ENCODE measurements around the gene GLRA3.
A peak's percentile ranks its signal among the peaks of the same experiment; 100 is the strongest.
"Not testable (repeated sequence)": the region's sequence is repeated elsewhere in the genome, so short reads cannot be mapped to it uniquely, and the experiment has no call there.

Gene GLRA3

DNA sequence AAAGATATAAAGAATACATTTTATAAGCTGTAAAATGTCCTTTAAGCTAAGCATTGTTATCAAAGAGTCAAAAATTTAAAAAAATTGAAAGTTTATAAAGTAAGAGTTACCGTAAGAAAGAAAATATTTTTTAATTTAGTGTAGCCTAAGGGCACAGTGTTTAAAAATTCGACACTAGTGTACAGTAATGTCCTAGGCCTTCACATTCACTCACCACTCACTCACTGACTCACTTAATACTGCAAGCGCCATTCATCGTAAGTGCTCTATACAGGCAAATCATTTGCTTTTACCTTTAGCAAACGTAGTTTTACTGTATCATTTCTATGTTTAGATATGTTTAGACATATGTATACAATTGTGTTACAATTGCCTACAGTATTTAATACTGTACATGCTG lies 20.2 kb downstream of the GLRA3 start:
- DNase-seq, result no peak

DNA sequence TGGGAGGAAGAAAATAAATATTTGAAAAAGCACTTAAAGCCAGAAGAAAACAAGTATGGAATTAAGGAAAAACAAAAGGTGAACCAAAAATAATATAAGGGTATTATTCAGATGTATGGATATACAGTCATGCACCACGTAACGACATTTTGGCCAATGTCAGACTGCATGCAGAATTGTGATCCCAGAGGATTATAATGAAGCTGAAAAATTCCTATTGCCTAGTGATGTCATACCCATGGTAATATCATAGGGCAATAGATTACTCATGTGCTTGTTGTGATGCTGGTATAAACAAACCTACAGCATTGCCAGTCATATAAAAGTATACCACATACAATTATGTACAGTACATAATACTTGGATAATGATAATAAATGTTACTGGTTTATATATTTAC lies 20.9 kb downstream of the GLRA3 start:
- no peak for DNase-seq

DNA sequence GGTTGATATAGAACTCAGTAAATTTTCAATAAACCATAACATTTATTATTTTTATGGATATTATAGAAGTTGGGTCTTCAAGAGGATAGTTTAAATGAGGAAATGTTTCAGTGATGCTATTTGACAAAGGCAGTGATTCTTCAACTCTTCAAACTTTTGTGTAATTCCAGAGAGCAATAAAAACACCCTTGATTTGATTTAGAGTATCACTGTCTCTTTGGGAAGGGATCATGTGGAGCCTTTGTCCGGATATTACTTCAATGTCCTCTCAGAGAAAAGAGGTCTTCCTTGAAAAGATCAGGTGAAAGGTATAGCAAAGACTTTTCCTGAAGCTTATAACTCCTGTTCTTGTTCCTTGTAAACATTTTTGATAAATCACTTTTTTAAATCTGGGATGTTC lies 23.3 kb downstream of the GLRA3 start:
- no peak for DNase-seq

DNA sequence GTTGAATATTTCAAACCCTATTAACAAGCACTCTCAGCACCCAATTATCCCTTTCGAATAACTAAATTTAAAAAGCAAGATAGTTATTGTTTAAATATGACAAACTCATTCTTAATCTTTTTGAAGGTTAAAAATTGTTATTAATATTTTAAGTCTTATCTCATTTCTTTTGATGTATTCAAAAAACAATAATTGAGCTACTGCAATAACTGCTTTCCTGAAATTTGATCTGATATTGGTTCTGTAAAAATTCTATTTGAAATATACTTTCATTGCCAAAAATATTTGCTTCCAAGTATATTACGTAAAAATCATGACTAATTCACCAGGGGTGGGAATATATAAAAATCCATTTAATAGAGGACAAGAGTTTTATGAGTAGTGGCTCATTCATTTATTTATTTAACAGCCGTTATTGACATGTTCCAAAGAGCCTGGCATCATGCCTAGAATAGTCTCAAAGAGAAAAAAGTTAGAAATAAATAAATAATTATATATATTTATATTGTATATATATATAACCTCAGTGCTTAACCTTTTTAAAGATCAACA lies 34.4 kb downstream of the GLRA3 start:
- DNase-seq, result no peak

DNA sequence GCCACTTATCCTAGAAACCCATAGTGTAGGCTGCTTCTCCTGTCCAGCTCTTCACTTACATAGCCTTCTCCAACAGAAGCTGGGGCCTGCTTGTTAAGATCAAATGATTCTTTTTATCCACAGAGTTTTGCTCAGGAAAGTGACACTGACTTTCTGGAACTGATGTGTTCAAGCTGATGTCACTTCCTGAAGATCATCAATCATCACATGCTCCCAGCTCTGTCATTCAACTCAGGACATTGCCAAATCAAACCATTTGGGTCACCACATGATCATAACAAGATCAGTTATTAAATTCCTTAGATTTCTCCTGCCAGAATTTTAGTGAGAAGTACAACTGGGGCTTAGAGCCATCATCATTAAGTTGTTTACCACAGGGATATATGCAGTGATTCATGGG lies 39.4 kb downstream of the GLRA3 start:
- DNase-seq, result no peak

DNA sequence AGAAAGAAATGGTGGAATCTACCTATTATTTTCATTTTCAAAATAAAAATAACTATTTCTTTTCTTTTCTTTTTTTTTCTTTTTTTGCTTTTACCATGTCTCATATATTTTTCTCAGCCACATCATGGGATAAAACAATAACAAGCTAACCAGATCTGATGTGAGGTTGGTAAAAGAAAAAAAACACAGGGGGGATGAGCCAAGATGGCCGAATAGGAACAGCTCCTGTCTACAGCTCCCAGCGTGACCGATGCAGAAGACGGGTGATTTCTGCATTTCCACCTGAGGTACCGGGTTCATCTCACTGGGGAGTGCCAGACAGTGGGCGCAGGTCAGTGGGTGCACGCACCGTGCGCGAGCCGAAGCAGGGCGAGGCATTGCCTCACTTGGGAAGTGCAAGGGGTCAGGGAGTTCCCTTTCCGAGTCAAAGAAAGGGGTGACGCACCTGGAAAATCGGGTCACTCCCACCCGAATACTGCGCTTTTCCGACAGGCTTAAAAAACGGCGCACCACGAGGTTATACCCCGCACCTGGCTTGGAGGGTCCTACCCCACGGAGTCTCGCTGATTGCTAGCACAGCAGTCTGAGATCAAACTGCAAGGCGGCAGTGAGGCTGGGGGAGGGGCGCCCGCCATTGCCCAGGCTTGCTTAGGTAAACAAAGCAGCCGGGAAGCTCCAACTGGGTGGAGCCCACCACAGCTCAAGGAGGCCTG lies 50.6 kb downstream of the GLRA3 start:
- not testable (repeated sequence) for DNase-seq

DNA sequence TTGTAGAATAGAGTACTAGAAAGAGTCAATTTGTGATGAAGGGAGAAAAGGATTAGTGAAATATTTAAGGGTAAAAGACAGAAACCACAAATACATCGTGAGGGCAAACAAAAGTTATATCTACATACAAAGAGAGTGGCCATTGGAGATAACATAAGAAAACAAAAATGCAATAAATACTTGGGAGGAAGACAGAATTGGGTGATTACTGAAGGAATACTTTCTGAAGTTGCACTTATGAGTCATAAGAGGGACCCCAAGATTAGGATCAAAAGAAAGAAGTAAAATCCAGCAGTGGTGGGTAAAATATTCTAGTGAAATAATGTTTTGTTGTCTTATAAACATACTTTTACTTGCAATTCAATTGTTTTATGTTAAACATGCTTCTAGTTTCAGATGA lies 53.7 kb downstream of the GLRA3 start:
- DNase-seq, result no peak

DNA sequence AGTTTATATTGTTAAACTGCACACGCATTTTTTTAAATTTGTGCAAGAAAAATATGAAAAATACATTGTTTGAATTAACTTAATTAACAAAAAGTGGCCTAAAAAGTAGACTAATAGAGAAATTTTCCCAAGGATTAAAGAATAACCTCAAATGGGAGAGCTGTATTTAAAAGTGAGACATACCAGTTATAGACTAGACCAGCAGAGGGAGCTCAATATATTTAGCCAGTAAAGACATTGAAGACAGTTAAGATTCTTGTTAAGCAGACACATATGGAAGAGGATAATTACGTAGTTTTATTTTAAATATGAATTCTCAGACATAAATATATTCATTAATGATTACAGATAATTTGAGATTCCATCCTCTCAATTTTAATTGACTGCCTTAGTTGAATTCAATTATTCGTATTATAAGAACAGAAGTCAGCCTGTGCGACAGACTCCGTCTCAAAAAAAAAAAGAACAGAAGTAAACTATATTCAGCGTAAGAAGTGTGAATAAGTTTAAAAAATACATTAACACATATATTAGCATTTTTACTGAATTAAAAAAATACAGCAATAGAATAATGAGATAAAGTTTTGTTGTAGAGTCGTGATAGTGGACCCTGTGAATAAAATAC lies 64.8 kb downstream of the GLRA3 start:
- DNase-seq, result peak in 1 of 2 donors; percentile 61

DNA sequence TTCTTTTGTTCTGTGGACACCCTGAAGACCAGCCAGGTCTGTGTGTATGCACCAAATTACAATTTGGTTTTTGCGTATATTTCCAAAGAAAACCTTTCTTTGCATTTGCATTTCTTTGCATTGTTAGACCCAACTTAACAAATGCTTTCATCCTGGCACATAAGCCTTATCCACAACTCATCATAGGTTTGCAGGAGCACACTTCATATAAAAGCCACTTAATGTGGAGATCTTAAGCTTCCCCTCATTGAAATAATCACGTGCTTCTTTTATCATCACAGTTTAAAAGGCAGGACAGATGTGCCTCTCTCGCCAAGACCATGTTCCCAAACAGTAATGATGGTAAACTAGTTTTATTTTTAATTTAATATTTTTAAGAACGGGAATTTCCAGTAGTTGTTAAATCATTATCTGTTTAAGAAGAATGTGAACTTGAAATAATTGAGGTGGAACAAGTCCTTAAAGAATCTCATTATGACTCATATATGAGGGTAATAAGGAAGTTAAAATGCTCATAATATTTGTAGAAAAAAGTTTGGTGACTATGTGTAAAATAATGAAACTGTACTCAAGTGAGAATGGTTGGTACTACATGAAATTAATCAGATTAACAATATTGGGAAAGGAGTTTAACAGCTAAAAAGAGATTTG lies 65.5 kb downstream of the GLRA3 start:
- no peak for DNase-seq

DNA sequence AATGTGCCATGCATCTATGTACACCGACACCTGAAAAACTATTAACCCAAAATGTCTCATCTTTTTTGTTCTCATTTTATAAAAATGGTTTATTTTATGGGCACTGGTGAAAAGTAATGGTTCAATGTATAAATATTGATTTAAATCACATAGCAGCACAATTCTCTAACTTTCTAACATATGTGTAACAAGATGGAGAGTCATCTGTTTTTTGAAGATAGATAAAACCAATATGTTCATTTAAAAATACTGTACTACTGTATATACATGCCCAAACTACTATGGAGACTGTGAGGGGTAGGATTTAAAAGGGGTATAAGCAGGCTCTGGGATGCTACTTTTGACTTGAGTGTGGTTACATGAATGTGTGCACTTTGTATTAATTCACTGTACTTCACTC lies 67.6 kb downstream of the GLRA3 start:
- no peak for DNase-seq

DNA sequence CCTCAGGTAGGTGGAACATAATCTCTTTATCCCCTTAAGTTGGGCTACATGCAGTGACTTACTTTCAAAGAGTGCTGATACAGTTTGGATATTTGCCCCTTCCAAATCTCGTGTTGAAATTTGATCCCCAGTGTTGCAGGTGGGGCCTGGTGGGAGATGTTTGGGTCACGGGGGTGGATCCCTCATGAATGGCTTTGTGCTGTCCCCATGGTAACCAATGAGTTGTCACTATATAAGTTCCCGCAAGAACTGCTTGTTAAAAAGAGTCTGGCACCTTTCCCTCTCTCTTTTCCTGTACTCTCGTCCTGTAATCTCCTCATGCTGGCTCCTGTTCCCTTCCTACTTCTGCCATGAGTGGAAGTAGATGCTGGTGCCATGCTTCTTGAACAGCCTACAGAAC lies 71.3 kb downstream of the GLRA3 start:
- no peak for DNase-seq

DNA sequence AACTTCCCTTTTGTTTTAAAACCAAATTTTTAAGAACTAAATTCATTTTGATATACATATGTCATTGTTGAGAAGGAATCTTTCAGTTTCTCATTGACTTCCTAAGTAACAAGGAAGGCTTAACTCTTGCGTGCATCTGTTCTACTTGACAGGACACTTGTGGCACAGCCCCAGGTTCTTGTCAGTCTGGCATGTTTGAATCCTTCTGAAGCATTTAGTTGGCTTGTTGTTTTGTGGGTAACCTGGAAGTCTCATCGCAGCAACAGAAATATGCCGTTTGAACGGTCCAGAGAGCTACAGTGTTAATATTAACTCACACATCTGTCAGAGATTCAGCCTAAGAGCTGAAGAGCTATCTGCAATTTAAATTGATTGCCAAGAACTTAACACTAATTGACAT lies 76.0 kb downstream of the GLRA3 start:
- no peak for DNase-seq

DNA sequence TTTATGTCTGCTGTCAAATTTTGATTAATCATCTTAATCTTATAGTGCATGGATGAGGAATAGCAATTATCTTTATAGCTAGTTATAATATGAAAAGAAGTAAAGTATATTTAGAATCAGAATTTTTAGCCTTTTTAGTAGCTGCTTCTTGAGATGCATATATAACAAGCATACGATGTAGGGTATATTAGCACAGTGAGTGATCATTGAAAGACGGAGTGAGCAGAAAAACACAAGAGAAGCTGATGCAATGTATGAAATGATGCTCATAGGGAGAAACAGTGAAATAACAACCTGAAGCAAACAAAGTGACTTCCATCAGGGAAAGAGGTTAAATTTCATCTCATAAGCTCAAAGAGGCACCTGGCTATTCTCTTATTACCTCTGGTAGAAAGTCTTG lies 77.0 kb downstream of the GLRA3 start:
- DNase-seq, result no peak

DNA sequence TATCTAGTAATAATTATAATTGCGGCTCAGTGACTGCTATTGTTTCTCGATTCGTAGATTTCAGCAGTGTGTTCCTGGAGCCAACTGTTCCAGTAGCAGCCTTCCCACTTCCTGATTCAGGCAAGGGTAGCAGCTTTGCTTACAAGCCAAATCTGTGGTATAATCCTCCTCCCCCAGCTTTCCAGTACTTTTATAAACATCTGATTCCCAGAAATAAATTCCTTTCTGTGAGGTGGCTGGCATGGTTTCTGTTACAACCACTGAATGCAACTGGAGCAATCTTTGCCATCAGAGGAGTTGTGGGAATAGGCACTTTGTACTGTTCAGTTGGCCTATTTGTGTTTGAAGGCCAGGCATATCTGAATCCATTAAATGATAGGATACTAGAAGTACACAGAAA lies 80.0 kb downstream of the GLRA3 start:
- DNase-seq, result peak in 1 of 2 donors; percentile 29

DNA sequence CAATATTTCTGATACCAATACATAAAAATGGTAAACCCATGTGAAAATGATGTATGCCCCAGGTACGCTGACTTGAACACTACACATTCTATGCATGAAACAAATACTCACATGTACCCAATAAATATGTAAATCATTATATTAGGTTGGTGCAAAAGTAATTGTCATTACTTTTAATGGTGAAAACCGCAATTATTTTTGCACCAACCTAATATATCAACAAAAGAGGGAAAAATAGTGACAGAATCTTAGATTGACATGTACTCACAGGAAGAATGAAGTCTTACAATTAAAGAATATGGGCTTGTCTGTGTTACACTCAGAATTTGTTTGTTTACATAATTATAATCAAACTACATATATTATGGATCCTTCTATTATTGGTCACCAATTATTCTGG lies 82.3 kb downstream of the GLRA3 start:
- no peak for DNase-seq

DNA sequence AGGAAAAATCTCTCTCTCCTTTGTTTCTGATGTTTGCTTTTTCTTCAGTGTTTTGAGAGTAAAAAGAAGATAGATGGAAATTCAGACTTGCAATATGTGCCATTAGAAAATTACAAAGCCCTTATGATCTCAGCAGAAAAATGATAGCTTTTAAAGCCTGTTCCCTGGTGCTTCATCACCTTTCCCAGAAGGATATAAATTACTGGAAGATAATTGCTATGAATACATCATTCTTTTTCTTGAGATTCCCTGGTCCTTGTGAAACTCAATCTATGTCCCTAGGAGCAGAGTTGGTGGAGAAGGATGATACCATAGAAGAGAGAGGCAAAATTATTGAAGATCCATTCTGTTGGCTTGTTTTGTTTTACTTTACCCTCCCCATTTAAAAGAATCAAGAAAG lies 86.5 kb downstream of the GLRA3 start:
- no peak for DNase-seq

DNA sequence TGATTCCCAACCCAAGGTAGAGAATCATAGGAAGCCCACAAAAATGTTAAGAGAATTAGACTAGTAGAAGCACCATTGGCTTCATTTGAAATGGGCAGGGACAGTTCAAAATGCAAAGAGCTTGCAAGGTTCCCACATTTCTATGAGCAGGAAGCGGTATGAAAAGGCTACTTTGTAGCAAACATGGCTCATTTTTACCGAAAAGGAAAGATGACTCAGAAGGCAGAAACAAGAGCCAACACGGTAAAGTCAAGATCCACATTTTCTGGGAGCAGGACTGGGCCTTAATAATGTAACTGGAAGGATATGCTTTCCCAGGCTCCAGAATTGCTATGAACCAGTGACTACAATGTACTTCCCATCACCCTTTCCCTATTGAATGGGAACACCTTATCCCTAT lies 89.5 kb downstream of the GLRA3 start:
- DNase-seq, result no peak

DNA sequence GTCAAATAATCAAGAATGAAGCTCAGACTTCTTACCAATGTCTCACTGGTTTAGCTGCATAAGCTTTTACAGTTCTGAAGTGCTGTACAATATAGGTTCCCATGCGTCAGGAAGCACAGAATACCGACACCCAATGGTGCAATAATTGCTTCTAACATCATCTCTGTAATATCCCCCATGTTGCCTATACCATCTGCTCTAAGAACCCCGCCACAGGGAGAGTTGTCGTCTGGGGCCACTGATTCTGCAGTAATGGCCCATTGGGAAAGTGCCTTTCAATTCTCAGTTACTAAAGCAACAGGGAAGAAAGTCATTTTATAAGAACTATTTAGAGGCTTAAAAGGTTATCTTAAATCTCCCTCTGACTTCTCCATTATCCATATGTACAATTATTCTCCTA lies 94.9 kb downstream of the GLRA3 start:
- no peak for DNase-seq

DNA sequence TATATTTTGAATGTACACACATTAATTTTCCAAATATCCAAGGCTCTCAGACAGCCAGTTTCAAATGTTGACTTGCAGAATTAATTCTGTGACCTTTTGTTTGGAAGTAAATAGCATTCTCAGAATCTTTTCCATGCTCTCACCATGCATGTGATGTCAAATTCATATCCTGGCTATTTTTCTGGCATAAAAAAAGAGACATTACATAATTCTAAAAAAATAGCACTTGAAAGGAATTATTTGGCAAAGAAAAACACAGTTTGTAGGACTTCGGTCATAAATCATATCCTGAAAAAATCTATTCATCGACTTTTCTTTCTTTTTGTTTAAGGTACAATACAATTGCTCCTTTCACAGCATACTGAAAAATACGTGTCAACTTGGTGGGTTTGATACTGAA lies 111.2 kb downstream of the GLRA3 start:
- DNase-seq, result no peak

DNA sequence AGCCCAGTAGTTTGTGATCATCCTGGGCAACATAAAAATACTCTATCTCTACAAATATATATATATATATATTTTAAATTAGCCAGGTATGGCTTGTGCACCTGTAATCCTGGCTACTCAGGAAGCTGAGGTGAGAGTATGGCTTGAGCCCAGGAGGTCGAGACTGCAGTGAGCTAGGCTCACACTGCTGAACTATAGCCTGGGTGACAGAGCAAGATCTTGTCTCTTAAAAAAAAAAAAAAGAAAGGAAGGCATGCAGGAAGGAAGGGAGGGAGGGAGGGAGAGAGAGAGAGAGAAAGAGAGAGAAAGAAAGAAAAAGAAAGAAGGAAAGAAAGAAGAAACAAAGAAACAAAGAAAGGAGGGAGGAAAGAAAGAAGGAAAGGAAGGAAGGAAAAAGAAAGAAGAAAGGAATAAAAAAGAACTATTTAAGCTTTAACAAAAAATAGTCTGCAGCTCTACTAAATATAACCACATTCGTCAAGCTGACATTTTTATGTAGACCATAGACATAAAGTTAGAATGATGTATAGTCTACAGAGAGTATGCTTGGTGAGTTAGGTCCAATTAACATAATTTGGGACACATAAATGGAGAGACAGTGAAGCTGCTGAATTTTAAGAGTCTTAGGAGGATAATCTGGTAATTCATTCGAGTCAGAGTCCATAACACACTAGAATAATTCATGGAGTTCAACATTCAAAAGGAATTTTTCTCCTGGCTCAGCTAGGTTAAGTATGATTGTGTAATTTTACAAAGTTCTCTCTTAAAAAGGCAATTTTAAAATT lies 111.9 kb downstream of the GLRA3 start:
- no peak for DNase-seq

DNA sequence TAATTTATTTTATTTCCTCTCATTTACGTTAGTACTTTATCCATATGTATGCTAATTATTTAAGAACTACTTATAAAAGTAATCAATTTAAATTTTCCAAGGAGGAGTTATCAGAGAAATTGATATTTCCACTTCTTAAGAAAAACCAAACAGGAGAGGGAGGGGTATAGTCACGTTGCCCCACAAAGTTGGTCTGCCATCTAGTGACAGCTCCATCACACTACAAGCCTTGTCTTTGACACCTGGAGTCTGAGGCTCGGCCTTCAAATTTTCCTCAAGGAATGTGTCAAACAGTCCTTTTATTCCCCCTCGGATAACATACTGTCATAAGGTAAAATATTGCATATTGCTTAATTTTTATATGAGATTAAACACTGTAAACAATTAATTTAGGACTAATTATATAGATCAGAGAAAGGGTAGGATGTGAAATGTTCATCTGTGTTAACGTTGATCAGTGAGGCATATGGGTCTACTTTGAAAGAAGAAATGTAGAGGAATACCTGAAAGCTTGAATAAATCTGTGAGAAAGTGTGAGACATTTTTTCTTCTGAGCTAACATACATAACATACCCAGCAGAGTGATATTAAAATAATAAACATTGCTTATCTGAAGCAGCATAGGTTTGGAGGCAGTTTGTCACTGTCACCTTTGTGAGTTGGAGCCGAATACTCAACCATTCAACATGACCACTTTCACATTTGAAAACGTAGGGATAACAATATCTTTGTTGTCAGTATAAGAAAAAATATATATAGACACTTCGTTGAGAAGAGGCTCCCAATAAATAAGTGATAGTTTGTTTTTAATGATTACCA lies 114.4 kb downstream of the GLRA3 start:
- no peak for DNase-seq

DNA sequence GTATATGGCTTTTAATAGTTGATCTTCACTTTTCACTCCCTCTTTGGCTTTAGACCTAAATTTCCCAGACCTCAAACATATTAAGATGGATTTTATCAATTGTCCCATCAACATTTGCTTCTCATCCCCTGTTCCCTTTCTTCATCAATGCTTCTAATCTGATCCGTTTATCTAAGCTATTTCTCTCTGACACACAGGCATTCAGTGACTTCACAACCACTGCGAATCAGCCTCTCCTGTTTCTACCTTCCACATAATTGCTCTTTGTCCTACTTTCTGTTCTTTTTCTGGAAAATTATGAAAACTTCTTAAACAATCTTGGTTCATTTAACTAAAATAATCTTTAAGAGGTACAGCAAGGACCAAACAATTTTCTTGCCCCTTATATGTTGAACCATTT lies 115.2 kb downstream of the GLRA3 start:
- DNase-seq, result no peak
